SK-N-DZ (cell line): Measurements from ENCODE around the gene HDAC9.
"Not testable (repeated sequence)": the region's sequence is repeated elsewhere in the genome, so short reads cannot be mapped to it uniquely, and the experiment has no call there.

Experiments
- DNase-seq: peaks from one replicate; pipeline ENCODE4 v3.0.0-alpha.2; 2015; ENCODE audit warnings: low spot score

The HDAC9 gene

DNA sequence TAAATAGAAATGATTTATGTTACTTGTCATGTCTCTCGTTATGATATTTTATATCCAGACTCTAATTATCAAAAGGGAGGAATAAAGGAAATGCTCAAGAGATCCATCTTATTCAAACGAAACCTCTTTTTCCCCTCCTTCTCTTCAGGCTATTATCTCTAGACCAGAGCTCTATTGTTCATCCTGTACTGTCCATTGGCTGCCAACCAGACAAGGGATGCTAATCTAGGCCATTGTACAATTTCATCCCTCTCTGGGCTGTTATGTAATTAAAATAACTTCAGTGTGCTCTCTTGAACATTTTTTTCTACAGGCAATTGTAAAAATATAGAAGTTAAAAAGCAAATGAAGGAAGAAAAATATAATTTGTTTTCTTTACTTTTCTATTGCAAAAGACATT, 220.4 kb downstream of the HDAC9 start:
- no peak for DNase-seq

DNA sequence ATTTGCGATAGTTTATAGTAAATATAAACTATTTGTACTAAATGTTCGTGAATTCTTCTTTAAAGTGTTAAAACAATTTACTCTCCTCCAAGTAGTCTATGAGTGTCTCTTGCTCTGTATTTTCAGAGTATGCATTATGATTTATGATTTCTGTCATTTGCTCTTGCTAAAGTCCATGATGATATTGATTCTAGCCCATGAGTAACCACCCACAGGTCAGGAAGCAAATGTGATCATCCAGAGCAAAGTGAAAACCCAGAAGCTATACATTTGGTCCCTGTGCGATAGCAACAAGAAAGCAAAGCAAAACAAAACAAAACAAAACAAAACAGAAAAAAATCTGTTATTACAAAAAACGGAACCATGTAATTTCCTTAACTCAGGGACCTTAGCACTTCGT, 225.9 kb downstream of the HDAC9 start:
- DNase-seq = no peak

DNA sequence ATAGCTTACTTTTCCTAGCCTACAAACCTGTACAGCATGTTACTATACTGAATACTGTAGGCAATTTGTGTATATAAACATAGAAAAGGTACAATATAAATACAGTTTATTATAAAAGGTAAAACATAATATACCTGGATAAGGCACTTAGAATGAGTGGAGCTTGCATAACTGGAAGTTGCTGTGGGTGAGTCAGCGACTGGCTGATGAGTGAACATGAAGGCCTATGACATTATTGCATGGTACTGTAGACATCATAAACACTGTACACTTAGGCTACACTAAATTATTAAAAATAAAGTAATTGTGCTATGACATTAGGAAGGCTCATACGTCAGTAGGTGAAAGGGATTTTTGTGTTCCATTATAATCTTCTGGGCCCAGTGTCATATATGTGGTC, 228.8 kb downstream of the HDAC9 start:
- no peak for DNase-seq

DNA sequence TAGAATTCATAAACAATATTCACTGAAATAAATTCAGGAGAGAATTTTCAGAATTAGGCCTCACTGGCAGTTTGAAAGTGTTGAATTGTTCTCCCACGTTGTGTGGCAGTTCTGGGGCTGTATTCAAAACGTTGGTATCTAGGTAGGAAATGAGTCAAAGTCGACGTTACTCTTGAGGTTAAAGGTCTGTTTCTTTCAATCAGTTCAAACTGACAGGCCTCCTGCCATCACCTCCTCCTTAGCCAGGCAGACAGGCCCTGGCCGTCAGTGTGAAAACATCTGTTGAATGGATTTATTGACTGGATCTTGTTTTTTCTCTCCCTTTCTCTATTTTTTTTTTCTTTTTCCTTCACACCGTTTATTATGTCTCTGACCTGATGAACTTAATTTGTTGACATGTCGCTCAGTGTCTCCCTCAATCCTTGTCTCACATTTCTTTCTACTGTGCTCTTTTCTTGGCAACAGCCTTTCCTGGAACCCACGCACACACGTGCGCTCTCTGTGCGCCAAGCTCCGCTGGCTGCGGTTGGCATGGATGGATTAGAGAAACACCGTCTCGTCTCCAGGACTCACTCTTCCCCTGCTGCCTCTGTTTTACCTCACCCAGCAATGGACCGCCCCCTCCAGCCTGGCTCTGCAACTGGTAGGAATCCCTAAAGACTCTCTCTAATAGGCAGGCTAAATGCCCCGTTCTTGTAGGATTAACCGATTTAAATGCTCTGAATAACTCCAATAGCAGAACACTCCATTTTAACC, 231.7 kb downstream of the HDAC9 start:
- no peak for DNase-seq

DNA sequence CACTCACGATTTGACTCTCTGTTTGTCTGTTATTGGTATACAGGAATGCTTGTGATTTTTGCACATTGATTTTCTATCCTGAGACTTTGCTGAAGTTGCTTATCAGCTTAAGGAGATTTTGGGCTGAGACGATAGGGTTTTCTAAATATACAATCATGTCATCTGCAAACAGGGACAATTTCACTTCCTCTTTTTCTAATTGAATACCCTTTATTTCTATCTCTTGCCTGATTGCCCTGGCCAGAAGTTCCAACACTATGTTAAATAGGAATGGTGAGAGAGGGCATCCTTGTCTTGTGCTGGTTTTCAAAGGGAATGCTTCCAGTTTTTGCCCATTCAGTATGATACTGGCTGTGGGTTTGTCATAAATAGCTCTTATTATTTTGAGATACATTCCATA, 240.5 kb downstream of the HDAC9 start:
- DNase-seq = not testable (repeated sequence)

DNA sequence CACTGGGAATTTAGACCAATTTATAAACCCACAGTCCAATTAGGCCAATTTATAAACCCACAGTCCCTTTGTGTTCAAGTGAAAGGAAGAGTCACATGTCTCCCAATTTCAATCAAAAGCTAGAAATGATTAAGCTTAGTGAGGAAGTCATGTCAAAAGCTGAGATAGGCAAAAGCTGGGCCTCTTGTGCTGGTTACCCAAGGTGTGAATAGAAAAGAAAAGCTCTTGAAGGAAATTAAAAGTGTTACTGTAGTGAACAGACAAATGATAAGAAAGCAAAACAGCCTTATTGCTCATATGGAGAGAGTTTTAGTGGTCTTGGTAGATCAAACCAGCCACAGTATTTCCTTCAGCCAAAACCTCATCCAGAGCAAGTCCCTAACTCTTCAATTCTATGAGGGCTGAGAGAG, 245.0 kb downstream of the HDAC9 start:
- no peak for DNase-seq

DNA sequence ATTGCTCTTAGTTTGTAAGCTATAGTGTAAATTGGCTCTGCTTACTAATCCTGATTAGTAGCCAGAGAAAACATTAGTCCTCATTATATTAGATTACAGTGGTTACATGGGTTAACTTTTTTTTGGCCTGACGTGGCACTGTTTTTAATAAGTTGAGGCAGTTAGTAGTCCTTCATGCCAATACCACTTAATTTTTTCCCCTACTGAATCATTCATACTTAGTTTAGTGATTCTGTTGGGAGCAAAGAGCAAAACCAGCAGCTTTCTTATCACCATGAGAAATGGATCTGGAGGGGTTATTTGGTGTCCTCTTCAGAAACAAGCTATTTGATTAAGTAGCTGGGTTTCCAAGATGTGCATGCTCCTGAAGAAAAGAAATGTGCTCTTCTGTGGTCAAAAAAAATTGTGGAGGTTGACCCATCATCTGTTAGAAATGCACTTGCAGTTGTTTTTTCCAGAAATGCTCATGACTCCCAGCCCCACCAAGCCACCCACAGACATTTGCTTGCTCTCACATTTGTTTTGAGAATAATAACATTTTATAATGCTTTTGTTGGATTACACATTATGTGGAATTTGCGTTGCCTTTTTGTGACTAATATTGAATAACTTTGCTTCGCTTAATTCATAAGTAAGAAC, 258.5 kb downstream of the HDAC9 start:
- no peak for DNase-seq

DNA sequence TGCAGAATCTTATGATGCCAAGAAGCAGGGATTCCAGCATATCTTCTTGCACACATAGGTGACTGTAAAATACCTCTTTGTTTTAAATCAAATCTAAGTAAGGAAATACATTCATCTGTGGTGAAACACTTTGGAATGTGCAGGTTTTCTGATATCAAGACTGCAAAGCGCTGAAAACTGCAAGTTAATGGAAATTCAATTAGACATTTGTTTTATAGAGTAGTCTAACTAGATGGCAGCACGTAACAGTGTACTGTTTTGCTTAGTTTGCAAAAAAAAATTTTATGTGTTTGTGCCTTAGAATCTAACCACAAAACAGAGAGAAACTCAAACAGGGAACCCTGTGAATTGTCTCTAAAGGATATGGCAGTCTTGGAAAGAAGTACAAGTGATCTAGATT, 259.2 kb downstream of the HDAC9 start:
- DNase-seq = no peak

DNA sequence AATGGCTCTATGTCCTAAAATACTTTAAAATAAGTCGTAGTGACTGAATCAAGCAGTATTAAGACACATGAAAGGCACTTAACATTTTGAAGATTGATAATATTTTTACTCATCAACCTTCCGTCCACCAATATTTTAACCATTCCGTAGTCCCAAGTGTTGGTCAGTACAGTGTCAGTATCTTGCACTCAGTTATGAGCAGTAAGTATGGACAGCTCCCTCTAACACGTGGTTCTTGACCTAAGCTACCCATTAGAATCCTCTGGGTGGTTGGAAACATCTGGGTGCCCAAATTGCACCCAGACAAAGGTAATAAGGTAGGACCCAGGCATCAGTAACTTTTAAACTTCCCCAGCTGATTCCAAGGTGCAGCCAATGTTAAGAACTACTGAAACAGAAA, 260.2 kb downstream of the HDAC9 start:
- no peak for DNase-seq

DNA sequence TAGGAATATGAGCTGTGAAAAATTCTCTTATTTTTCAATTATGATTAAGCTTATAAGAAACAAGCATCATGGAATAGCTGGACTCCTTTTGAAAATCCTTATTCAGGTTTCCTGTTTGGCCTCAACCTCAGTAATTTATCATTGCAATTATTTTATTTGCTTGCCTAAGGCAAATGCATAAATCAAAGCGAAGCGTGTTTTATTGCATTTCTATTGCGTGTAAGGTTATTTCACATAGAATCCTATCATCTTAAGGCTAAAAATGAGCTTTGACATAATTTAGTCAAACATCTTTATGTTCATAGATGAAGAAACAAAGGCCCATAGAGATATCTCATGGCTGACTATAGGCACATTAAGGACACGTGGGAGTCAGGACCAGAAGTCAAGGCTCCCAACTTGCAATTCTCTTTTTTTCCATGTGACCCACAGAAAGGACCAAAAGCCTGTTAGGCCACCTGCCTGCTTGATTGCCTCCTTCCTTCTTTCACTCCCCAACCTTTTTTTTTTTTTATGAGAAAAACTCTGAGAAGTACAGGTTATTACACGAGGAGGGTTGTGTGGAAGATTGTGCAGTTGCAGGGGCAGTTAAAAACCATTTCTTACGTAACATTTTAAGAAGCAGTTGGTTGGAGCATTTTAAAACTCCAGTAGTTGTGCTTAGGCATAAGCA, 261.0 kb downstream of the HDAC9 start:
- no peak for DNase-seq

DNA sequence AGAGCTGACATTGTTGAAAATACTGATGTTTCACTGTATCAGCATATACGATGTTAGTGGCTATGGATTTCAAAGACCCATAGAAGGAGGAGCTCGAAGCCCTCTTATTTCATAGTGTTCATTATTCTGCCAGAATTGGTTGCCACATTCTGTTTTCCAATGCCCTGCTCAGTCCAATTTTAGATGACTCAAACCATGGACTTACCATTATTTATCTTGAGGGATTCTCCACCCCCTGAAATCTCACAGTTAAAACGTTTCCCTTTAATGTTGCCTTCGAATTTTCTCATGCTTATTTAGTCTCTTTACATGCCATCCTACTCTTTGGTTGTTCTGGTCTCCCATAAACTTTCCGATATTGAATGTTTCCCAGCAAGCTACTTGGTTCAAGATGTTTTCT, 264.5 kb downstream of the HDAC9 start:
- no peak for DNase-seq

DNA sequence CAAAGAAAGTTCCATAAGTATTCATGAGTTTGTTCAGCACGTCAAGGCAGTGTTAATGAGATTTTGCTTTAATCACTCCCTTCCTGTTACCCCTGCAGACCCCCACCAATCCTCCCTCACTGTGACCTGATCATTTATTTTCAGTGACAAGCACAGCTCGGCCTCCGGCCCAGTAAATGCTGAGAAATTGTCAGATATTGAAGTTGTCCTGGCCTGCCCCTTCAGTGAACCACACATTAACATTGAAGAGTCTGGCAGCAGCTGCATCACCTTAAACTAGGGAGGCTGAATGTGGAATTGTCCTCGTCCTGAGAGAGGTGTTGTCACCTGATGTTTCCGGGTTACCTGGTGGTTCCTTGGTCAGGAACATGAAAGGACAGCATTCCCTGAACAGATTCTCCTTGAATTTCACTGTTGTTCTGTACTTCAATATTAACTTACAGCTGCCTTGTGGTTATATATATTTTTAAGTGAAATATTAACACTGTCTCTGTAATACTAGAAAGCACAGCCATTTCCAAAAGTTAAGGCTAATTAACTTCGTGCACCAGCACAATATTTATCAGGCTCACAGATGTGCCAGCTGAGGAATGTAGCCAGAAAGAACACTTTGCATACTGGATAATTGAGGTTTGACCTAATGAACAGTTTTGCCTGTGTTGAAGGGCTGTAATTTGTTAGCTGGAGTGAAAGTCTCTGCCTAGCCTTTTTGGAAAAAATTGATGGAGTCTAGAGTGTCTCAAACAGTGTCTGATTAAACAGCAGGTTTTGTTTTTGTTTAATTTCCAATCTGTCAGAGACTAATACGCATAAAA, 265.3 kb downstream of the HDAC9 start:
- no peak for DNase-seq

DNA sequence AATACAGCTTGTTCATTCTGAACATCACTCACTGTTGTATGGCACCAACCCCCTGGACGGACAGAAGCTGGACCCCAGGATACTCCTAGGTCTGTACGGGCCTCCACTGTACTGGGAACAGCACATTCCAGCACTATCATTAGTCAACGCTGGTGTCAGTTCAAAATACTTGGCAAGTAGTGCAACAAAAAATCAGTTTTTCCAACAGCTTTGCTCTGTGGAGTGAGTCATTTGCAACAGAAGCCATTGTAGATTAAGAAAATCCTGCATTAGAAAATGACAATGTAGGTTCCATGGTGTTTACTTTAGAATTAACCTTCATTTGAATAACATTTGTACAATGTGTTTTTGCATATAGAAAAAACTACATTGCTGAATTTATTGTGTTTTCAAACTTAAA, 266.6 kb downstream of the HDAC9 start:
- no peak for DNase-seq

DNA sequence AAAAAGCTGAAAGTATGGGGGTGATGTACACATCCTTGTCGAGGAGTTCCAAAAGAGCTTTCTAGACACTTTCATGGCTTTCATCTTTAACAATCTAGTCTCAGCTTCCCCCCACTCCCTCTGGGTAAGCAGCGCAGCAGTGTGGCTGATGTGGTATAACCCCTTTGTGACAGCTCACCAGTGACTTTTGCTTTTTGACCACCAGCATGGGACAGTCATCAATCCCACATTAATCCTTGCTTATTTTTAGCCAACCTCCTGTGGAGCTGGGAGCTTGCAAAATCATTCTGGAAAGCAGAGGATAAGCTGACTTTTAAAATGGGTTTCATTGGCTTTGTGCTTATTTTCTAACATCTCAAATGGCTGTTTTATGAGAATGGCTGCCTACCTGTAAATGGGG, 272.7 kb downstream of the HDAC9 start:
- no peak for DNase-seq

DNA sequence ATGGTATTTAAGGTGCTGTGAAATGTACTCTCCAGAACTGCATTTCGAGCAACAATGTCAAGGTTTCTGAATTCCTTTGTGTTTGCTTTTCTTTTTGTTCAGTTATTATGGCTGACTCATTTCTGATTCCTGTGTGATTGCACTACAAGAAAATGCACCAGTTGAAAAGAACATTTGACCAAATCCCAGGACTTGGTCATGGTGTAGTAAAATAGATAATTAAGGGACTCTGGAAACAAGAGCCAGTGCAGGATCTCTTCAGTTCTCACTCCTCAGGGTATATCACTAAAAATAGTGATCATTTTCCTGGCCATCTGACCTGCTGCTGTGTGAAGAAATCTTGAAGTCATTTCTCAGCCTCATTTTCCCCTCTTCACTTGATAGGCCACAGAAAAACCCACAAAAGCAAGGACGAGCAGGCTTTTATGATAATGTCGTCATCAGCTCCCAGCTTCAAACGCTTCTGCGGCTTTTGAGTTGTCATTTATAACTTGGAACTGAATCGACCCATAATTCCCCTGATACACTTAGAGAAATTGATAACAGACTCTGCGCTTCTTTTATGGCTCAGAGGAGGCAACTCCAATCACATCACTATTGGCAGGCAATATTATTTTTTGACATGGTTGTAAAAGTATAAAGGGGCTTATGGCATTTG, 274.7 kb downstream of the HDAC9 start:
- no peak for DNase-seq

DNA sequence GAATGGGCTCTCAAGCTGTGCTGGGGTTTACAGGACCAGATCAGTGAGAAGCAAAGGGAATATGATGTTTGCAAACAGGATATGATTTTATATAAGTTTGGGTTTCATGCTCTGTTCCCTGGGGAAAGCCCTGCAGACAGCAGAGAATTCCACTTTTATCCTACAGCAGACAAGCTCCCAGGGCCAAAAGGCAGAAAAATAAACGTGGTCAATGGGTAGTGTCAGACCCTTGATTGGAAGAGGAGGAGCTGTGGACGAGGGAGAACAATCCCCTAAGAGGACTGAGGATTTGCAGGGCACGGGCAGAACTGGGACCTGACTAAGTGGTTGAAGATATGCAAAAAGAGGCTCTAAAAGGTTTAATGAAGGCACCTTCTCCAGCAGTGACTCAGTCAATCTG, 275.3 kb downstream of the HDAC9 start:
- no peak for DNase-seq

DNA sequence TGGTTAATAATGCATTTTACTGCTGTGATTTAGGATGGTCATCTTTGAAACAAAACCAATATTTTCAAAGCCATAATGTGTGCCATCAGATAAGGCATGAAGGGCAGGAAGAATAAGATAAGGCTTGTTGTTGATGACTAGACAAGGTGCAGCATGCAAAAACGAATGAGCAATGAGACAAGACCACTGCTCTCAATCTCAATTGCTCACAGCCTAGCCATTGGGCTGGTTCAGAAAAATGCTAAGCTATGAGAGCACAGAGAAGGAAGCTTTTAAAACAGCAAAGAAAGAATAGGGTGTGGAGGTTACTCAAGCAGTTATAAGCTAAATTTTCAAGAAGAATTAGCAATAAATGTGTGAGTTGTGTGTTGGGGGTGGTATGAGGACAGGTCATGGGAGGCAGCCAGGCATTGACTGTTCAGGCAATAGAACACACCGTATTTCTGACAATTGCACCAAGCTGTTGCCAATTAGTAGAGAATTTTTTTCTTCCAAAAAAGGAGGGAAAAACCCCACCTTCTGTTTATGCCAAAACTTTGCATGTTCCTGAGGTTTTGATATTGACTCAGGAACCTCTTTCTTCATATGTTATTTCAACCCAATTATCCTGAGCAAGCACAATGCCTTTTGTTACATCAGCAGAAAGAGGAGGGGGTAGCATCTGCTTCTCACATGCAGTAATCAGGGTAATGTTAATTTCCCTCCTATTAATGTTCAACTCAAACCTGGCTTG, 276.5 kb downstream of the HDAC9 start:
- DNase-seq = no peak

DNA sequence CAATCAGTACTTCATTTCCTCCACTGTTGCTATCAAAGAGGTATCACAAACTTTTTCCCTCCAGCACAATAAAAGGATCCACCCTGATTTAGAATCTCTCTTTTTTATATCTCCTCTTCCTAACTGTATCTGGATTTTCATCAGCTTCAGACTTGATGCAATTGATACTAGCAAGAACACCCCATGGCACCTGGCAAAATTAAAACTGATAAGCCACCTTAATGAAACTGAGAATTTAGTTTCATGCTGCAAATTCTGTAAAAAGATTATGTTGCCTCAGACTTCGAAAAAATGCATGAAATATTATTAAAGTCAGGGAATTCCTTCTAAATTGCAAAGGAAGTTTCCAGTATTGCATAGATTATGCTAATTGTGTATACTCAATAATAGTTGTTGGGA, 277.0 kb downstream of the HDAC9 start:
- DNase-seq = no peak

DNA sequence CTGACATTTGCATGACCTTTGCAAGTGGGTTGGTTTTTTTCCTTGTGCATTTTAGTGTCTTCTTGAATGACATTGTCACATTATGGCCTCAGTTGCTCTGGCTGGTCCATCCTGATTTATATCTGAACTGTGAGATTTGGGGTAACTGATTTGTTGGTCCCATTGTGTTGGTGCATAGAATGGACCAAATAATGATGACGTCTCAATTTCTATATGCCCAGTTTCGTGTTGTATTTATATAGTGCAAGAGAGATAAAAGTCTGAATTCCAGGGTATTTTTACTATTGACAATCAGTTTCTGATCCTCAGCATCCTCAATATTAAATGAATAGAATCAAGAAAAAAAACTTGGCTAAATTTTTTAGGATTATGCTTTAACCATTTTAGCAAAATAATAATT, 281.8 kb downstream of the HDAC9 start:
- no peak for DNase-seq

DNA sequence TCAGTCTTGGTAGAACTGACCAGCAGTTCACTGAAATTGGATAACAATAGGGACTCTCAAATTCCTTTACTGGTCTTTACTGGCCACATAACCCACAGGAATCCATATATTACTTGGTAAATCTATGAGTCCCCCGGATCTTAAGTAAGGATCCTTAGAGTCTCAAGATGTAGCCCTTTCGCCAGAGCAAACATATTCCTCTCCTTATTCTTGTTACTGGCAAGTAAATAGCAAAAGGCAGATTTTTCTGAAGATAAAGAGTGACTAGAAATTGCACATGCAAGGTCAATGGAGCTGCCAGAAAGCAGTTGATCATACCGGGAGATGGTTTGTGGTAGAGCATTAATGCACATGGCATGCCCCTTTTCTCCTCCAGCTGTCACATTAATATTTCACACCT, 283.0 kb downstream of the HDAC9 start:
- no peak for DNase-seq

DNA sequence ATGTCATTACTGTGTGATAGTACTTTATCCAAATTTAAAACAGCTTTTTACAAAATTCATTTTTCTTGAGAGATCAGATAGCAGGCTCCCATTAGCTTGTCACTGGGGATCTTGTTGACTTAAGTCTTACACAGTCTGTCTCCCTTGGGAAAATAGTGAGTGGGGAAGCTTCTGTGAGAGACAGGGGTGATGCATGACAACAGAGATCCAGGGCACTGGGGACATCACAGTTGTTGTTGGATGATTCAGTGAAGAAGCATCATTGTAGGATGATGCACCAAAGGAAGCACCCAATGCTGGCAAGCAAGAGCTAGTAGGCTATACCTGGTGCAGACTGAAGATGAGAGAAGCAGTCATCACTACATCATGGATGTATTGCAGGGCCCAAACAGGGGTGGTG, 284.7 kb downstream of the HDAC9 start:
- peak; percentile 49 for DNase-seq
